HG02938 (cell line): ENCODE measurements around the gene CLDN18.

Experiments used
- ATAC-seq: cut with Tn5 transposase; IDR thresholded peaks from one replicate; pipeline ENCODE4 v1.9.1; 2021; ENCODE audit warnings: mild to moderate bottlenecking, moderate library complexity; ENCODE audit not compliant: unreplicated experiment

CLDN18 gene

GRCh38 chr3:138060792-138061191, 50.8 kb downstream of the CLDN18 start:
- no peak for ATAC-seq

- no peak for ATAC-seq
These were observed 52.1 kb downstream of the CLDN18 start for GRCh38 chr3:138062037-138062436.

- no peak for ATAC-seq
These were observed 52.7 kb downstream of the CLDN18 start for GRCh38 chr3:138062626-138063025.

GRCh38 chr3:138063416-138063815, 53.5 kb downstream of the CLDN18 start:
- ATAC-seq, result no peak

- peak; percentile 7 for ATAC-seq
These were observed 56.0 kb downstream of the CLDN18 start for GRCh38 chr3:138065949-138066348.

- ATAC-seq, result peak; percentile 96
These were observed 56.4 kb downstream of the CLDN18 start for GRCh38 chr3:138066383-138066782.

GRCh38 chr3:138066972-138067371, 57.0 kb downstream of the CLDN18 start:
- no peak for ATAC-seq

- ATAC-seq, result no peak
These were observed 58.1 kb downstream of the CLDN18 start for GRCh38 chr3:138068046-138068445.

- ATAC-seq, result peak; percentile 68
These were observed 58.7 kb downstream of the CLDN18 start for GRCh38 chr3:138068579-138069174.

GRCh38 chr3:138070006-138070405, 60.0 kb downstream of the CLDN18 start:
- ATAC-seq, result no peak

- ATAC-seq, result no peak
These were observed 62.8 kb downstream of the CLDN18 start for GRCh38 chr3:138072796-138073195.

- no peak for ATAC-seq
These were observed 68.1 kb downstream of the CLDN18 start for GRCh38 chr3:138078096-138078495.

- no peak for ATAC-seq
These were observed 69.0 kb downstream of the CLDN18 start for GRCh38 chr3:138078901-138079344.

GRCh38 chr3:138079901-138080300, 69.9 kb downstream of the CLDN18 start:
- ATAC-seq, result no peak

- ATAC-seq, result no peak
These were observed 71.6 kb downstream of the CLDN18 start for GRCh38 chr3:138081371-138082084.

GRCh38 chr3:138082085-138082991, 72.4 kb downstream of the CLDN18 start:
- peak; percentile 82 for ATAC-seq

- ATAC-seq, result peak; percentile 36
These were observed 73.0 kb downstream of the CLDN18 start for GRCh38 chr3:138082992-138083386.
